PC-9 (cell line): Measurements from ENCODE around the gene RASSF9. TPM values are rescaled to one million over a fixed set of nuclear protein-coding genes. Genes with fewer than 3 reads are reported as not detected.

Experiments
- Bru-seq: library from RNA; stranded (reverse); fragments of 400-500 nt; gene quantifications from one replicate; lab custom pipeline; 2021; lab: Mats Ljungman, UMichigan
- BruChase-seq, 2 experiments: library from RNA; stranded (reverse); fragments of 400-500 nt; gene quantifications; one replicate each; lab custom pipeline; 2021; lab: Mats Ljungman, UMichigan
- BruUV-seq: library from RNA; stranded (reverse); fragments of 400-500 nt; replicated peaks from 2 replicates; lab custom pipeline; 2021; lab: Mats Ljungman, UMichigan
- CTCF ChIA-PET: fragments of 300-600 bp; sonication (Branson Sonifier 250); formaldehyde crosslinking; loops from one replicate; lab custom pipeline; 2022; ENCODE audit warnings: antibody characterized with exemption; lab: Charles Lee
- POLR2A ChIA-PET: fragments of 300-600 bp; sonication (Branson Sonifier 250); formaldehyde crosslinking; loops from one replicate; lab custom pipeline; 2022; ENCODE audit warnings: antibody characterized with exemption; ENCODE audit not compliant: unreplicated experiment; lab: Charles Lee
- DNase-seq, 2 experiments: peaks; one replicate each; pipeline versions ENCODE4 v3.0.0 to v3.0.0-alpha.2; 2015 to 2022; ENCODE audit warnings: mixed read lengths in 1 of 2
- H2AFZ ChIP-seq: fragments of 200-600 bp; sonication (generic); 2 replicates; pipeline ENCODE4 v1.8.1; 2017; ENCODE audit warnings: antibody characterized with exemption
- H3F3A ChIP-seq: fragments of 200-600 bp; sonication (generic); 2 replicates; pipeline ENCODE4 v1.8.1; 2017; ENCODE audit warnings: antibody characterized with exemption, mild to moderate bottlenecking, low read depth; ENCODE audit not compliant: insufficient read depth
- H3K27ac ChIP-seq: fragments of 200-600 bp; sonication (generic); 2 replicates; pipeline ENCODE4 v1.6.1; 2016; ENCODE audit warnings: mixed run types
- H3K27me3 ChIP-seq: fragments of 200-600 bp; sonication (generic); 2 replicates; pipeline ENCODE4 v1.6.1; 2016; ENCODE audit warnings: low read depth, mixed run types; ENCODE audit not compliant: insufficient read depth
- H3K36me3 ChIP-seq: fragments of 200-600 bp; sonication (generic); 2 replicates; pipeline ENCODE4 v1.6.1; 2016; ENCODE audit warnings: low read depth, mixed run types
- H3K4me1 ChIP-seq: fragments of 200-600 bp; sonication (generic); replicated peaks from 2 replicates; pipeline ENCODE4 v1.6.1; 2016; ENCODE audit warnings: mixed run types; ENCODE audit not compliant: insufficient read depth
- H3K4me2 ChIP-seq: fragments of 200-600 bp; sonication (generic); 2 replicates; pipeline ENCODE4 v1.6.1; 2017; ENCODE audit warnings: mixed run types
- H3K4me3 ChIP-seq: fragments of 200-600 bp; sonication (generic); 2 replicates; pipeline ENCODE4 v1.6.1; 2016; ENCODE audit warnings: mixed run types
- H3K79me2 ChIP-seq: fragments of 200-600 bp; sonication (generic); 2 replicates; pipeline ENCODE4 v1.6.1; 2017; ENCODE audit warnings: low read depth, mixed run types
- H3K9me2 ChIP-seq: fragments of 200-600 bp; sonication (generic); 2 replicates; pipeline ENCODE4 v1.8.1; 2017; ENCODE audit warnings: mild to moderate bottlenecking; ENCODE audit not compliant: insufficient read depth
- H3K9me3 ChIP-seq: fragments of 200-600 bp; sonication (generic); 2 replicates; pipeline ENCODE4 v1.8.1; 2016; ENCODE audit warnings: low read depth; ENCODE audit not compliant: insufficient read depth
- H4K20me1 ChIP-seq: fragments of 200-600 bp; sonication (generic); 2 replicates; pipeline ENCODE4 v1.8.1; 2017; ENCODE audit not compliant: insufficient read depth
- EZH2 ChIP-seq: fragments of 200-600 bp; sonication (generic); IDR thresholded peaks from 2 replicates; pipeline ENCODE4 v1.8.0; 2017; ENCODE audit warnings: antibody characterized with exemption, low read depth
- intact Hi-C: fragments of 100-400 bp; cut with micrococcal nuclease; formaldehyde crosslinking; loops from one replicate; pipeline ENCODE4 v1.10.0; 2022; ENCODE audit not compliant: unreplicated experiment
- long read RNA-seq: library from polyadenylated mRNA; stranded (forward); transcript quantifications from one replicate; pipeline ENCODE4 v2.0.0, GENCODE V29; 2022
- total RNA-seq: library from RNA; stranded (reverse); gene quantifications from 2 replicates; pipeline ENCODE4 v1.2.3, GENCODE V29; 2021
- TF ChIP-seq, protein P1 (sequence below): fragments of 200-600 bp; sonication (generic); conservative IDR thresholded peaks from 2 replicates; pipeline ENCODE4 v1.6.1; 2017; ENCODE audit warnings: mixed run types, antibody characterized with exemption, mild to moderate bottlenecking, moderate library complexity

Gene RASSF9
- total RNA-seq = 0.46 and 0.95 TPM in 2 replicates
- percentile 34 among the genes with signal in this experiment for Bru-seq, nascent RNA
- BruChase-seq, experiment 1, labeled RNA remaining after a 2-hour chase = percentile 44 among the genes with signal in this experiment
- percentile 20 among the genes with signal in this experiment for BruChase-seq, experiment 2, labeled RNA remaining after a 6-hour chase
- long read RNA-seq, partial matches to known transcripts = 0 of 1 reads
- long read RNA-seq, other reads (novel, unspliced or antisense) = 1 of 1 reads

DNA sequence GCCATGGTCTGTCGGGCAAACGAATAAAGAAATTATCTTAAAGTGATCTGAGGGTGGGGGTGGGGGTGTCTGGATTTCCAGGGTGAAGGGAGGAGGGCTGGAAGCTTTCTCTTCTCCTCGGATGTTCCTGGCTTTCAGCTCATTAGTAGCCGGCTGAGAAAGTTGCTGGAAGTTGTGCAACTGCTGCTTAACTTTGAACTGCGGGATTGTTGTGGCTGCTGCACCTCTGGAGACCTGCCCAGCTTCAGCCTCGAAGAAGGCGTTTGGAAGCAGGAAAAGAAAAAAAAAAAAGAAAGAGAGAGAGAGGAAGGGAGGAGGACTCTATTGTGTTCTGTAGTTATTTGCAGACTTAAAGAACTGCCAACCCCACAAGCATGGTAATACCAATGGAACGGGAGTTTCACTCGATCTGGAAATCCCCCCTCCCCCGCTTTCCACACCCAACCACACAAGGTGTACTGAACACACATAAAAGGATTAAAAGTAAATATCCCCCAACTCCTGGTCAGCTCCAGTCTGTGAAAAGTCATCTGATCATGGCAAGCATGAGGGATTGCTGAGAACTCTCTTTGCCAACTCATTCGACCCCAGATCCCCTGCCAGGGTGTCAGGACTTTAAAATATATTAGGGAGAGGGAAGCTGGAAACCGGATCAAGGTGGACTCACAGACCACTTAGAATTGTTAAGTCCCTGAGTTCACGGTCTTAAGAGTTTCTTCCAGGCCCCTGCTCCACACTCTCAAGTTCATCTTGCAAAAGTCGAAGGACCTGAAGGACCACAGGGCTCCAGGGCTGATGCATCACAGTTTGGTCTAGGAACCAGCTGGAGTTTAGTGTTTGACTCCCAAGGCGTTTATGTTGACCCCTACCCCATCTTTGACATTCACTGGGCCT is at the start of gene RASSF9:
RASSF9 (minus strand) TSS at position 213 of the 894 bp plus-strand sequence; CDS start at position 5, 208 bp downstream.
- no peaks in the 10 kb centered on the region for H3K79me2 ChIP-seq
- peak within 1 kb of the TSS; percentile 13; the same call in 1 of the 2 replicates for H3K4me2 ChIP-seq
- ChIA-PET POLR2A (interaction anchor here (0.7 kb wide), 2 partner anchors 30 to 33 kb away, joined by 7 to 11 read pairs; no protein-coding TSS in a partner anchor), CTCF (interaction anchor here (0.6 kb wide), 1 partner anchor 369 kb away, joined by 3 read pairs; no protein-coding TSS in a partner anchor)
- no peak within 1 kb of the TSS for H3K4me3 ChIP-seq
- H3K27ac ChIP-seq = no peak within 1 kb of the TSS
- no peaks in the 10 kb centered on the region for H4K20me1 ChIP-seq
- H3K9me3 ChIP-seq = no peaks in the 10 kb centered on the region
- no peaks in the 10 kb centered on the region for H3K27me3 ChIP-seq
- H3K36me3 ChIP-seq = no peaks in the 10 kb centered on the region
- intact Hi-C loops = no loop called here
- DNase-seq = peak in 1 of 2 experiments; percentile 59
- H2AFZ ChIP-seq = peak within 1 kb of the TSS; percentile 63; the same call in 1 of the 2 replicates
- H3K4me1 ChIP-seq = no peaks in the 10 kb centered on the region
- no peak for TF ChIP-seq EZH2
- TF ChIP-seq, protein P1, sequence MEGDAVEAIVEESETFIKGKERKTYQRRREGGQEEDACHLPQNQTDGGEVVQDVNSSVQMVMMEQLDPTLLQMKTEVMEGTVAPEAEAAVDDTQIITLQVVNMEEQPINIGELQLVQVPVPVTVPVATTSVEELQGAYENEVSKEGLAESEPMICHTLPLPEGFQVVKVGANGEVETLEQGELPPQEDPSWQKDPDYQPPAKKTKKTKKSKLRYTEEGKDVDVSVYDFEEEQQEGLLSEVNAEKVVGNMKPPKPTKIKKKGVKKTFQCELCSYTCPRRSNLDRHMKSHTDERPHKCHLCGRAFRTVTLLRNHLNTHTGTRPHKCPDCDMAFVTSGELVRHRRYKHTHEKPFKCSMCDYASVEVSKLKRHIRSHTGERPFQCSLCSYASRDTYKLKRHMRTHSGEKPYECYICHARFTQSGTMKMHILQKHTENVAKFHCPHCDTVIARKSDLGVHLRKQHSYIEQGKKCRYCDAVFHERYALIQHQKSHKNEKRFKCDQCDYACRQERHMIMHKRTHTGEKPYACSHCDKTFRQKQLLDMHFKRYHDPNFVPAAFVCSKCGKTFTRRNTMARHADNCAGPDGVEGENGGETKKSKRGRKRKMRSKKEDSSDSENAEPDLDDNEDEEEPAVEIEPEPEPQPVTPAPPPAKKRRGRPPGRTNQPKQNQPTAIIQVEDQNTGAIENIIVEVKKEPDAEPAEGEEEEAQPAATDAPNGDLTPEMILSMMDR = no peak
- BruUV-seq = no TSS peak
- no peaks in the 10 kb centered on the region for H3F3A ChIP-seq
- no peaks in the 10 kb centered on the region for H3K9me2 ChIP-seq

DNA sequence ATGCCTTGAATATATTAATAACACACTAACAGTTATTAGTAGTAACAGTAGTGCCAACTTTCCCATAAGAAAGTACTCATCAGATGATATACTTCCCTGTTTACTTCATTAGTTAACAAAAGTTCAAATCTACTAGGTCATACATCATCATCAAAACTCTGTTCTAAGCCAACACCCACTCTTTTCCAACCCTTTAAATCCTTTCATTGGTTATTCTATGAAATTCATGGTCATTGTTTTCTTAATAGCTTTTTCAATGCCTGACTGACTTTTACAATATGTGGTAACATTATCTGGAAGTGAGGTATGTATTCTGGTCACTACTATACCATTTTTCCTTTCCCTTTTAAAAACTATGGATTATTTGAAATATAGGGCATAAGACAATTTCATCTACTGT is 47.6 kb upstream of the RASSF9 start:
- no peaks in the 10 kb centered on the region for H3K9me2 ChIP-seq
- H2AFZ ChIP-seq = no peak overlapping the region
- H3F3A ChIP-seq = no peaks in the 10 kb centered on the region
- no peaks in the 10 kb centered on the region for H3K4me1 ChIP-seq
- no peaks in the 10 kb centered on the region for H3K79me2 ChIP-seq
- H3K9me3 ChIP-seq = no peaks in the 10 kb centered on the region
- H3K4me3 ChIP-seq = no peak overlapping the region
- ChIA-PET CTCF (no interaction called here), POLR2A (interaction anchor here (0.7 kb wide), 1 partner anchor 823 kb away, joined by 3 read pairs; no protein-coding TSS in a partner anchor)
- no peak for DNase-seq
- no TSS peak for BruUV-seq
- no peaks in the 10 kb centered on the region for H3K27me3 ChIP-seq
- no peak for TF ChIP-seq EZH2
- TF ChIP-seq, protein P1 = no peak
- intact Hi-C loops = no loop called here
- no peak overlapping the region for H3K27ac ChIP-seq
- no peaks in the 10 kb centered on the region for H3K36me3 ChIP-seq
- H3K4me2 ChIP-seq = no peak overlapping the region
- H4K20me1 ChIP-seq = no peaks in the 10 kb centered on the region

DNA sequence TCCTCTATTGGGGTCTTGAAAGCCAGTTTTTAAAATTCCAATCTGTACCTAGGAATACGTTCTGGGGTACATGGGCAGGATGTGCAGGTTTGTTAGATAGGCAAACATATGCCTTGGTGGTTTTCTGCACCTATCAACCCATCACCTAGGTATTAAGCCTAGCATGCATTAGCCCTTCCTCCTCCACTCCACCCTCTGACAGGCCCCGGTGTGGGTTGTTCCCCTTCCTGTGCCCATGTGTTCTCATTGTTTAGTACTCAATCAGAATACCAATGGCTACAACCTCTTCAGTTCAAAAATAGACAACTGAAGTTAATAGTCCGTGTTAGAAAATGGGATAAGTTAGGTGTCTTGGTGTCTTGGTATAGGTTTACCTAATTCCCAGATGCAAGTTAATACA is 41.2 kb upstream of the RASSF9 start:
- Histone ChIP-seq H2AFZ (no peak overlapping the region), H3K9me3 (no peaks in the 10 kb centered on the region), H3F3A (no peaks in the 10 kb centered on the region), H3K4me1 (no peaks in the 10 kb centered on the region), H3K36me3 (no peaks in the 10 kb centered on the region), H3K79me2 (no peaks in the 10 kb centered on the region), H3K4me3 (no peak overlapping the region), H3K27me3 (no peaks in the 10 kb centered on the region), H3K4me2 (no peak overlapping the region), H4K20me1 (no peaks in the 10 kb centered on the region), H3K27ac (no peak overlapping the region), H3K9me2 (no peaks in the 10 kb centered on the region)
- ChIA-PET CTCF (no interaction called here), POLR2A (no interaction called here)
- TF ChIP-seq, protein P1 = no peak
- no peak for TF ChIP-seq EZH2
- intact Hi-C loops = no loop called here
- DNase-seq = no peak
- no TSS peak for BruUV-seq
